ENCODE data around the gene AATK. TPM values are rescaled to one million over a fixed set of nuclear protein-coding genes. Genes with fewer than 3 reads are reported as not detected.
"Not testable (repeated sequence)": the region's sequence is repeated elsewhere in the genome, so short reads cannot be mapped to it uniquely, and the experiment has no call there.

AATK gene
- total RNA-seq, 2 donors from 2014 or later, result 29.1 to 42.2 TPM

DNA sequence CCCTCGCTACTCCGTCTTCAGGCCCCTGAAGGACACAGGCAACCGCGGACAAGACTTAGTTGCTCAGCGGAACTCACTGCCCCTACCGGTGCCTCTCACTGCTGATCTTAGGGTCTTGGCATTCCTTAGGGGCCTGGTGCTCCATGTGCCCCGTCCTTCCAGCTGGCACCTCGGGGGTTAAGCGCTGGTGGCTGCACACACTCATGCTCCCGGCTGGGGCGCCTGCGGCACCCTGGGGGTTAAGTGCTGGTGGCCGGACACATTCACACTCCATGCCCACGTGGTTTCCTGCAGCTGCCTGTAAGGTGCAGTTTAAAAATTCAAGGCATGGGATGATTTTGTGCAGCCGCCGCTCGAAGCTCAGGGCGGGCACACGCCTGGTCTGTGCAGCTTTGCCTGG is 86.0 kb downstream of the AATK start:
- no peaks in the 10 kb centered on the region for H3K36me3 ChIP-seq (replicated peaks in 1 of 2; ENCODE audit: insufficient read depth in 1 of 2, low read depth in 2 of 2)
- WGBS, 2 donors, result 70 to 89% methylated on average over 5 to 19 of the region's 19 CpGs
- DNase-seq, result no peak
- H3K27ac ChIP-seq, result no peak overlapping the region
- H3K9me3 ChIP-seq, result no peaks in the 10 kb centered on the region
- ATAC-seq, result no peak
- TF ChIP-seq POLR2A (IDR thresholded peaks at IDR 0.05), result no peak
- TF ChIP-seq, protein P1, sequence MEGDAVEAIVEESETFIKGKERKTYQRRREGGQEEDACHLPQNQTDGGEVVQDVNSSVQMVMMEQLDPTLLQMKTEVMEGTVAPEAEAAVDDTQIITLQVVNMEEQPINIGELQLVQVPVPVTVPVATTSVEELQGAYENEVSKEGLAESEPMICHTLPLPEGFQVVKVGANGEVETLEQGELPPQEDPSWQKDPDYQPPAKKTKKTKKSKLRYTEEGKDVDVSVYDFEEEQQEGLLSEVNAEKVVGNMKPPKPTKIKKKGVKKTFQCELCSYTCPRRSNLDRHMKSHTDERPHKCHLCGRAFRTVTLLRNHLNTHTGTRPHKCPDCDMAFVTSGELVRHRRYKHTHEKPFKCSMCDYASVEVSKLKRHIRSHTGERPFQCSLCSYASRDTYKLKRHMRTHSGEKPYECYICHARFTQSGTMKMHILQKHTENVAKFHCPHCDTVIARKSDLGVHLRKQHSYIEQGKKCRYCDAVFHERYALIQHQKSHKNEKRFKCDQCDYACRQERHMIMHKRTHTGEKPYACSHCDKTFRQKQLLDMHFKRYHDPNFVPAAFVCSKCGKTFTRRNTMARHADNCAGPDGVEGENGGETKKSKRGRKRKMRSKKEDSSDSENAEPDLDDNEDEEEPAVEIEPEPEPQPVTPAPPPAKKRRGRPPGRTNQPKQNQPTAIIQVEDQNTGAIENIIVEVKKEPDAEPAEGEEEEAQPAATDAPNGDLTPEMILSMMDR (IDR thresholded peaks at IDR 0.05), result no peak
- H3K27me3 ChIP-seq, result no peaks in the 10 kb centered on the region
- intact Hi-C loops (cut with DNase I), result no loop called here
- peaks cover 25% of the 10 kb centered on the region for H3K4me1 ChIP-seq
- no peak overlapping the region for H3K4me3 ChIP-seq

DNA sequence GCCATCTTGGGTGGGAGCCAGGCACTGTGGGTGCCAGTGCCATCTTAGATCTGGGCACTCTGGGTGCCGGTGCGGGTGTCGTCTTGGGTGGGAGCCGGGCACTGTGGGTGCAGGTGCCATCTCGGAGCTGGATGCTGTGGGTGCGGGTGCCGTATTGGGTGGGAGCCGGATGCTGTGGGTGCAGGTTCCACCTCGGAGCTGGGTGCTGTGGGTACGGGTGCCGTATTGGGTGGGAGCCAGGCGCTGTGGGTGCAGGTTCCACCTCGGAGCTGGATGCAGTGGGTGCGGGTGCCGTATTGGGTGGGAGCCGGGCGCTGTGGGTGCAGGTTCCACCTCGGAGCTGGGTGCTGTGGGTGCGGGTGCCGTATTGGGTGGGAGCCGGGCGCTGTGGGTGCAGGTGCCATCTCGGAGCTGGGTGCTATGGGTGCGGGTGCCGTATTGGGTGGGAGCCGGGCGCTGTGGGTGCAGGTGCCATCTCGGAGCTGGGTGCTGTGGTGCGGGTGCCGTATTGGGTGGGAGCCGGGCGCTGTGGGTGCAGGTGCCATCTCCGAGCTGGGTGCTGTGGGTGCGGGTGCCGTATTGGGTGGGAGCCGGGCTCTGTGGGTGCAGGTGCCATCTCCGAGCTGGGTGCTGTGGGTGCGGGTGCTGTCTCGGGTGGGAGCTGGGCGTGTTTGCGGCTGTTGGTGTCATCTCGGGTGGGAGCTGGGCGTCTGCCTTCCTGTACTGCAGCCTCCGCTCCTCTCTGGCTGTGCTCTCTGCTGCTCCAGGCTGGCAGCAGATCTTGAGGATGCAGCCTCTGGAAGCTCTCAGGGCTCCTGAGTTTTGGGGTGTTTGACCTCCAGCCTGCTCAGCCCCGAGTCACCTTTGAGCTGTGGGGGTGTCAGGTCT is 87.8 kb downstream of the AATK start:
- ATAC-seq; H3K4me1 ChIP-seq; H3K9me3 ChIP-seq; H3K27me3 ChIP-seq; H3K4me3 ChIP-seq; H3K27ac ChIP-seq; H3K36me3 ChIP-seq (replicated peaks in 1 of 2; ENCODE audit: insufficient read depth in 1 of 2, low read depth in 2 of 2); DNase-seq; intact Hi-C loops (cut with DNase I): not testable (repeated sequence)
- 82 to 84% methylated on average over 12 to 42 of the region's 45 CpGs for WGBS, 2 donors

DNA sequence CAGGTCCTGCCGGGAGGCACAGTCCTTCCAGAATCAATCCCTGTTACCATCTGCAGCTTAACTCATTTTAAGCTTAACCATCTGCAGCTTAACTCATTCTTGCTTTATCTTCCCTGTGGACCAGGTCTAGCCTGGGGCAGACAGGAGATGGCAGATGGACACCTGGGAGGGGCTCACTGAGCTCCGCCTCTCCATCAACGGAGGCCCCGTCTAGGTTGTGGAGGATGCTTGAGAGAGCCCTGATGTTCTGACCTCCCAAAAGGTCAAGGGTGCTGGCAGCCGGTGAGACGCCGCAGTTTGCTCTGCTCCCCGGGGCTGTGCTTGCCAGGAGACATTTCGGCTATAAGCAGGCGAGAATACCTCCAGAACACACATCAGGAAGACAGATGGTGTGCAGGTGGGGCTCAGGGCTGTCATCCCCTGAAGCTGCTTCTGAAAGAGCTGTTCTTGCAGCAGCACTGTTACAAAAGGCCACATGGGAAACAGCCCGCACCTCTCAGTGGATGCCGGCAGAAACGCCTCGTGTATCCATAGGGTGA is 89.8 kb downstream of the AATK start:
- no peaks in the 10 kb centered on the region for H3K27me3 ChIP-seq
- H3K9me3 ChIP-seq, result no peaks in the 10 kb centered on the region
- ATAC-seq (no peak), DNase-seq (no peak)
- intact Hi-C loops (cut with DNase I), result no loop called here
- no peak overlapping the region for H3K27ac ChIP-seq
- no peak overlapping the region for H3K4me3 ChIP-seq
- TF ChIP-seq, protein P1 (IDR thresholded peaks at IDR 0.05), result no peak
- TF ChIP-seq POLR2A (IDR thresholded peaks at IDR 0.05), result no peak
- H3K4me1 ChIP-seq, result no peaks in the 10 kb centered on the region
- H3K36me3 ChIP-seq (replicated peaks in 1 of 2; ENCODE audit: insufficient read depth in 1 of 2, low read depth in 2 of 2), result no peaks in the 10 kb centered on the region
- 79 to 92% methylated on average over 10 to 14 of the region's 14 CpGs for WGBS, 2 donors

DNA sequence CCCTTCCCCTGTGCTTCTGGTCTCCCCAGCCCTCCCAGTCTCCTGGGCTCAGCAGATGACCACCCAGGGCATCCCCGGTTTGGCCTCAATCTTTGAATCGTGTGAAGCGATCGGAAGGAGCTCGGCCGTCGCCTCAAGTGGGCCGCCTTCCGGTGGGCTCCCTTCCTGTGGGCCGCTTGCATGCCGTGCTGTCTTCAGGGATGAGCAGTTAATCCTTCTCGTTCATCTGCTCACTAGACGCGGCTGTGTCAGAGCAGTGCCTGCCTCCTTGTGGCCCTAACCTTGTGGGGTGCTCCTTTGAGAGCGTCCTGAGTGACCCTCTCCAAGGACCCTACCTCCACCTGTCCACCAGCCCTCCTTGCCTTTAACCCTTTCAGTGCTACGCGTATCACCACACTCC is 90.7 kb downstream of the AATK start:
- TF ChIP-seq, protein P1 (IDR thresholded peaks at IDR 0.05), result no peak
- no peak for TF ChIP-seq POLR2A (IDR thresholded peaks at IDR 0.05)
- intact Hi-C loops (cut with DNase I), result no loop called here
- no peaks in the 10 kb centered on the region for H3K4me1 ChIP-seq
- no peaks in the 10 kb centered on the region for H3K9me3 ChIP-seq
- DNase-seq (no peak), ATAC-seq (no peak)
- no peaks in the 10 kb centered on the region for H3K36me3 ChIP-seq (replicated peaks in 1 of 2; ENCODE audit: insufficient read depth in 1 of 2, low read depth in 2 of 2)
- no peaks in the 10 kb centered on the region for H3K27me3 ChIP-seq
- H3K27ac ChIP-seq, result no peak overlapping the region
- H3K4me3 ChIP-seq, result no peak overlapping the region
- WGBS, 2 donors, result 81 to 84% methylated on average over 16 to 17 of the region's 17 CpGs

DNA sequence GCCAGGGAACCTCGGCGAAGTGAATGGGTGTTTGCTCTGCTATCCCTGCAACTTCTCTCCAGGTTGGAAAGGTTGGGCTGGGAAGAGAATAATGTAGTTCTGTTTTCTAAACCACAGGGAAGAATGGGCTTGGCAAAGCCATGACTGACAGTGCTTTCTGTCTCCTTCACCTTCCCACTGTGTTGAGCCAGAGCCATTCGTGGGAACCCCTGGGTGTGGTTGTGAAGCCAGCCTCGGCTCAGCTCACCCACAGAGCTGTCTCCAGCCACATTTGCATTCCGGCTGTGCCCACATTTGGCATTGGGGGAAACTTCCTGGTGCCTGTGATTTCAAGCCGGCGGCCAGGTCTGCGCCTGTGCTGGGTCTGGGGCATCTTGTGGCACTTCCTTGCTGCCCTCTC is 91.1 kb downstream of the AATK start:
- intact Hi-C loops (cut with DNase I), result no loop called here
- Histone ChIP-seq H3K27me3 (no peaks in the 10 kb centered on the region), H3K27ac (no peak overlapping the region), H3K9me3 (no peaks in the 10 kb centered on the region), H3K4me1 (no peaks in the 10 kb centered on the region), H3K4me3 (no peak overlapping the region), H3K36me3 (replicated peaks in 1 of 2; ENCODE audit: insufficient read depth in 1 of 2, low read depth in 2 of 2) (no peaks in the 10 kb centered on the region)
- DNase-seq (no peak), ATAC-seq (no peak)
- 56 to 72% methylated on average over 8 of the region's 8 CpGs for WGBS, 2 donors
- TF ChIP-seq POLR2A (IDR thresholded peaks at IDR 0.05), result no peak
